OCI-LY1 (cell line): ENCODE data around the gene DOCK1.

Experiments used
- CTCF ChIP-seq: fragments of 200-600 bp; sonication (generic), shearing (Covaris generic); IDR thresholded peaks from 2 replicates; pipeline ENCODE4 v1.5.1; 2017; ENCODE audit warnings: mild to moderate bottlenecking, antibody characterized with exemption, low read length, moderate library complexity, mixed read lengths
- EZH2 ChIP-seq: fragments of 200-600 bp; sonication (generic), shearing (Covaris generic); IDR thresholded peaks from 2 replicates; pipeline ENCODE4 v1.8.0; 2017; ENCODE audit warnings: borderline replicate concordance, mixed run types, mild to moderate bottlenecking, antibody characterized with exemption, low read length, moderate library complexity, mixed read lengths

GRCh38 chr10:127059314-127059713 is 154.1 kb downstream of the DOCK1 start:
- TF ChIP-seq CTCF = no peak
- TF ChIP-seq EZH2 = no peak
